Measurements from ENCODE around the gene MTX2. TPM values are rescaled to one million over a fixed set of nuclear protein-coding genes. Genes with fewer than 3 reads are reported as not detected.

MTX2 gene
- total and polyA plus RNA-seq, 10 of the 15 experiments (the other 5 are each of a cell fraction or from before 2014, with no cell fraction given): 15.7 to 78.1 (median 55.0) TPM

DNA sequence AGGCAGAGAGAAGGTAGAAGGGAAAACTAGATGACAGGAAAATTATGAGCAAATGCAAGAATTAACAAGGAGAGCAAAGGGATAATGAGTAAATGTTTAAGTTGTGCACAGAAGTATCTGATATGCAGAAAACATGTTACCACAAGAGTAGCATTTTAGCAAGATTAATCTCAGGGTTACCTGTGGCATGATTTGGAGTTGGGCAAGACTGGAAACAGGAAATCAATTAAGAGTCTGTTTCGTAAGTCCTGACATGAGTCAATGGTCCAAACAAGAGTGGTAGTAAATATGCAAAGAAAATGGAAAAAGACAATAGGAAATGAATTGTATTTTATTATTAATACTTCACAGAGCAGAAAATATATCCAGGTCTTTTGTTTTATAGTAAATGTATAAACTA, 17.3 kb upstream of the MTX2 start (continued):
- no peak for TF ChIP-seq WRNIP1 (IDR thresholded peaks at IDR 0.05; ENCODE audit: borderline replicate concordance, low read depth, low read length)
- TF ChIP-seq RFX5 (IDR thresholded peaks at IDR 0.05; ENCODE audit: low read depth, low read length): no peak
- TF ChIP-seq FOXK2 (IDR thresholded peaks at IDR 0.05): no peak
- no peak for TF ChIP-seq GATAD2B (conservative IDR thresholded peaks at IDR 0.05; ENCODE audit: low read depth)
- TF ChIP-seq, protein P1, sequence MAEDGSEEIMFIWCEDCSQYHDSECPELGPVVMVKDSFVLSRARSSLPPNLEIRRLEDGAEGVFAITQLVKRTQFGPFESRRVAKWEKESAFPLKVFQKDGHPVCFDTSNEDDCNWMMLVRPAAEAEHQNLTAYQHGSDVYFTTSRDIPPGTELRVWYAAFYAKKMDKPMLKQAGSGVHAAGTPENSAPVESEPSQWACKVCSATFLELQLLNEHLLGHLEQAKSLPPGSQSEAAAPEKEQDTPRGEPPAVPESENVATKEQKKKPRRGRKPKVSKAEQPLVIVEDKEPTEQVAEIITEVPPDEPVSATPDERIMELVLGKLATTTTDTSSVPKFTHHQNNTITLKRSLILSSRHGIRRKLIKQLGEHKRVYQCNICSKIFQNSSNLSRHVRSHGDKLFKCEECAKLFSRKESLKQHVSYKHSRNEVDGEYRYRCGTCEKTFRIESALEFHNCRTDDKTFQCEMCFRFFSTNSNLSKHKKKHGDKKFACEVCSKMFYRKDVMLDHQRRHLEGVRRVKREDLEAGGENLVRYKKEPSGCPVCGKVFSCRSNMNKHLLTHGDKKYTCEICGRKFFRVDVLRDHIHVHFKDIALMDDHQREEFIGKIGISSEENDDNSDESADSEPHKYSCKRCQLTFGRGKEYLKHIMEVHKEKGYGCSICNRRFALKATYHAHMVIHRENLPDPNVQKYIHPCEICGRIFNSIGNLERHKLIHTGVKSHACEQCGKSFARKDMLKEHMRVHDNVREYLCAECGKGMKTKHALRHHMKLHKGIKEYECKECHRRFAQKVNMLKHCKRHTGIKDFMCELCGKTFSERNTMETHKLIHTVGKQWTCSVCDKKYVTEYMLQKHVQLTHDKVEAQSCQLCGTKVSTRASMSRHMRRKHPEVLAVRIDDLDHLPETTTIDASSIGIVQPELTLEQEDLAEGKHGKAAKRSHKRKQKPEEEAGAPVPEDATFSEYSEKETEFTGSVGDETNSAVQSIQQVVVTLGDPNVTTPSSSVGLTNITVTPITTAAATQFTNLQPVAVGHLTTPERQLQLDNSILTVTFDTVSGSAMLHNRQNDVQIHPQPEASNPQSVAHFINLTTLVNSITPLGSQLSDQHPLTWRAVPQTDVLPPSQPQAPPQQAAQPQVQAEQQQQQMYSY (CRISPR knock-in tag; IDR thresholded peaks at IDR 0.05): no peak

DNA sequence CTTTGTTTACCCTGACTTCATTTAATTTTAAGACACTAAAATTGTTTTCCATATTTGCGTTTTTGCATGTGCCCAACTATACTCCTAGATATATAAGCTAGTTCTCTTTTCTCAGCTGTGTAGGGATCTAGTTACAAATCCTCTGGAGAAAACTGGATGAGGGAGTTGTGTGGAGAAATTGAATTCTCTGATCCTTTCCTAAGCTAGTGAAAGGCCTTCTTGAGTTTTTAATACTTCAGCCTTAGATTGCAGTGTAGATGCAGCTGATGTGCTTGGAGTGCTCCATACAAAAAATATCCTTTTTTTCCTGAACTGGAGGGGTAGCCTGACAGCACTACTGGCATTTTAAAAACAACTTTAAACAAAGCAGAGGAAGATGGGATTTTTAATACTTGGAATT, 8.6 kb upstream of the MTX2 start:
- DNase-seq (ENCODE audit: low read depth, low spot score): no peak
- Histone ChIP-seq H3K27me3 (replicated peaks in 1 of 2; ENCODE audit: control insufficient read depth in 2 of 2, insufficient read depth in 2 of 2, low read length in 1 of 2) (no peaks in the 10 kb centered on the region), H3K9ac (ENCODE audit: control insufficient read depth, insufficient read depth, low read length) (no peak overlapping the region), H3K36me3 (ENCODE audit: control insufficient read depth in 2 of 2, insufficient read depth in 2 of 2, low read length in 1 of 2) (no peaks in the 10 kb centered on the region), H3K79me2 (ENCODE audit: control insufficient read depth, insufficient read depth, low read length) (no peaks in the 10 kb centered on the region), H4K20me1 (ENCODE audit: control insufficient read depth, insufficient read depth) (no peaks in the 10 kb centered on the region), H2AFZ (ENCODE audit: control insufficient read depth, low read depth, low read length) (no peak overlapping the region), H3K9me3 (replicated peaks; ENCODE audit: control insufficient read depth, insufficient read depth, low read length) (no peaks in the 10 kb centered on the region), H3K4me3 (no peak overlapping the region), H3K4me2 (ENCODE audit: control insufficient read depth, insufficient read depth) (no peak overlapping the region), H3K27ac (ENCODE audit: control insufficient read depth, insufficient read depth) (no peak overlapping the region), H3K4me1 (ENCODE audit: control insufficient read depth, insufficient read depth, low read length) (no peaks in the 10 kb centered on the region)
- POLR2A ChIA-PET: no interaction called here
- no peak for FAIRE-seq
- TF ChIP-seq BMI1 (IDR thresholded peaks at IDR 0.05; ENCODE audit: borderline replicate concordance) (no peak), TCF12 (IDR thresholded peaks at IDR 0.05; ENCODE audit: low read depth, low read length) (no peak), TARDBP (IDR thresholded peaks at IDR 0.05; ENCODE audit: borderline replicate concordance) (no peak), CBX3 (IDR thresholded peaks at IDR 0.05; ENCODE audit: borderline replicate concordance, low read depth) (no peak), RELA (IDR thresholded peaks at IDR 0.05; ENCODE audit: borderline replicate concordance, partially characterized antibody) (no peak), SUPT20H (IDR thresholded peaks at IDR 0.05; ENCODE audit: borderline replicate concordance, control insufficient read depth, low read depth, low read length) (no peak), CHD4 (IDR thresholded peaks at IDR 0.05) (no peak), GABPA (IDR thresholded peaks at IDR 0.05; ENCODE audit: low read depth) (no peak), BRCA1 (IDR thresholded peaks at IDR 0.05; ENCODE audit: low read depth, low read length) (no peak), GATAD2B (conservative IDR thresholded peaks at IDR 0.05; ENCODE audit: low read depth) (no peak), SMAD1 (IDR thresholded peaks at IDR 0.05; ENCODE audit: low read depth, partially characterized antibody) (no peak), POLR2AphosphoS2 (IDR thresholded peaks at IDR 0.05; ENCODE audit: low read depth, low read length) (no peak), CREM (IDR thresholded peaks at IDR 0.05; ENCODE audit: low read depth) (no peak), CBFB (IDR thresholded peaks at IDR 0.05; ENCODE audit: low read depth) (no peak)
- SMC1A ChIA-PET (ENCODE audit: uncharacterized antibody, unreplicated experiment): interaction anchor here (0.6 to 1.3 kb wide), 2 partner anchors 16 to 1055 kb away, joined by 3 to 4 read pairs; no protein-coding TSS in a partner anchor
- no peak for ATAC-seq
- no TSS peak for BruUV-seq (replicated peaks)
- RAD21 ChIA-PET (ENCODE audit: unreplicated experiment): no interaction called here
- CTCF ChIA-PET: no interaction called here
- in situ Hi-C loops (cut with MboI) (no loop called here), intact Hi-C loops (cut with micrococcal nuclease; ENCODE audit: unreplicated experiment) (loop anchor here (2.0 kb wide), 1 partner anchor 66 kb away; no protein-coding TSS in a partner anchor)
- 50% methylated on average over 1 of the region's 1 CpG for WGBS (ENCODE audit: insufficient coverage, insufficient replicate concordance, low lambda C conversion rate, missing lambda C conversion rate)
